ENCODE data around the gene AKR1E2. TPM values are rescaled to one million over a fixed set of nuclear protein-coding genes. Genes with fewer than 3 reads are reported as not detected.

The AKR1E2 gene
- total and polyA plus RNA-seq, 2 donors (not counting 3 experiments of a cell fraction or from before 2014, with no cell fraction given): 4.0 to 8.2 TPM

DNA sequence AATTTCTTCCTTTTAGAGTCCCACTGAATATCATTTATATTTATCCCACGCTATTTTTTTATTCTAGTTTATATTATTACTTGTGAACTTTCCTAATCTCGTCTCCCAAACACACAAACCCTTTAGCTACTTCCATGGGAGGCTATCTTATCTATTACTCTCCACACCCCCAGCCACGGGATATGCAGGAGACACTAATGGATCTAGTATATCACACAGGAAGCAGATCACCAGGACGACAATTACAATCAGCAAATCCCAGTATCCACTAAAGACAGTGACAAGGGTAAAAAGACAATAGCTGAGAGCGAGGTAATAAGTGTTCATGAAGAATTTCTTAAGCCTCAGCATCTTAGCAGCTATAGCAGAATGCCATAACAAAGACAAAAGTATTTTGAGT lies 3.8 kb upstream of the AKR1E2 start:
- H3K9ac ChIP-seq (replicated peaks; ENCODE audit: extremely low read depth, insufficient read depth, low read length): no peak overlapping the region
- H3K9me1 ChIP-seq (replicated peaks; ENCODE audit: control insufficient read depth, extremely low read depth, insufficient read depth, low read length): no peaks in the 10 kb centered on the region
- dilution Hi-C loops (cut with MboI; ENCODE audit: extremely low pct_ligation_motif_present, low sequenced_read_pairs) (no loop called here), intact Hi-C loops (cut with micrococcal nuclease) (no loop called here)
- peaks cover 5% of the 10 kb centered on the region for H3K4me1 ChIP-seq (ENCODE audit: control insufficient read depth, extremely low read depth, insufficient read depth, low read length)
- FAIRE-seq: no peak
- no peak for TF ChIP-seq FOS (IDR thresholded peaks at IDR 0.05; ENCODE audit: borderline replicate concordance, insufficient read depth, low read length)
- H3K27ac ChIP-seq (ENCODE audit: insufficient read depth, low read depth, low read length): no peak overlapping the region
- H3K9me3 ChIP-seq (replicated peaks; ENCODE audit: control insufficient read depth, insufficient read depth, low read length): no peaks in the 10 kb centered on the region
- H3K4me2 ChIP-seq (ENCODE audit: insufficient read depth, low read length): no peak overlapping the region
- H4K20me1 ChIP-seq (replicated peaks; ENCODE audit: control insufficient read depth, extremely low read depth, insufficient read depth, low read length): no peaks in the 10 kb centered on the region
- H3K27me3 ChIP-seq (ENCODE audit: control insufficient read depth in 2 of 2, insufficient read depth in 2 of 2, low read length in 2 of 2): peaks cover 0 to 4% of the 10 kb centered on the region in 2 experiments
- POLR2A ChIA-PET: no interaction called here
- H3K4me3 ChIP-seq (replicated peaks in 1 of 3; ENCODE audit: insufficient read depth in 1 of 3, low read depth in 1 of 3, low read length in 3 of 3): no peak overlapping the region
- H3K36me3 ChIP-seq (ENCODE audit: control insufficient read depth in 2 of 2, extremely low read depth in 1 of 2, insufficient read depth in 2 of 2, low read length in 2 of 2): no peaks in the 10 kb centered on the region
- DNase-seq (ENCODE audit: low read depth, low spot score): no peak
- CTCF ChIA-PET: interaction anchor here (0.7 to 1.1 kb wide), 2 partner anchors 27 to 1380 kb away, joined by 4 to 7 read pairs; no protein-coding TSS in a partner anchor
- no peaks in the 10 kb centered on the region for H3K79me2 ChIP-seq (ENCODE audit: control insufficient read depth, insufficient read depth, low read length)
- BruUV-seq (replicated peaks): no TSS peak
- no peak overlapping the region for H2AFZ ChIP-seq (ENCODE audit: low read depth, low read length)

DNA sequence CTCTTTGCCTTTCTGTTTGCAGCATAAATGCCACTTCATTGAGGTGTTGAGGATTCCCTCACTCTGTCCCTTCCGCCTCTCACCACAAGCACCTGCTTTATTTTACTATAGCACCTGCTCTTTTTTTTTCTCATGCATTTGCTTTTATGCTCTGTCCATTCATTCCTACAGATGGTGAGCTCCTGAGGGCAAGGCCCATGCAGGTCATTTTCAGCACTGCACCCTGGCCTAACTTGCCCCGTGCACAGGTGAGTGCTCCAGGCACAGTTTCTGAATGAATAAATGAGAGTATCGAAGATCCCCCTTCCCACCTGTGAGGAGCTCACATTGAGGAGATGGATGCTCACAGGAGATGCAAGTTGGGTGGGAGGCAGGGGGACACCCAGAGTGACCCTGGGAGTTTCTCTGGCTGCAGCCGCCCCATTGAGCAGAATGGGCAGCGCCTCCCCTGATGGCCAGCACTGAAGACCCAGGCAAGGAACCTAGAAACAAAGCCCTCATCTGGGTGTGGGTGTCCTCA lies 1.2 kb upstream of the AKR1E2 start:
- POLR2A ChIA-PET: no interaction called here
- no peaks in the 10 kb centered on the region for H3K9me1 ChIP-seq (replicated peaks; ENCODE audit: control insufficient read depth, extremely low read depth, insufficient read depth, low read length)
- DNase-seq (ENCODE audit: low read depth, low spot score) (no peak), FAIRE-seq (no peak)
- H2AFZ ChIP-seq (ENCODE audit: low read depth, low read length): no peak overlapping the region
- H4K20me1 ChIP-seq (replicated peaks; ENCODE audit: control insufficient read depth, extremely low read depth, insufficient read depth, low read length): no peaks in the 10 kb centered on the region
- BruUV-seq (replicated peaks): no TSS peak
- TF ChIP-seq POLR2A (IDR thresholded peaks at IDR 0.05; ENCODE audit: low read depth, low read length): no peak
- TF ChIP-seq JUN (IDR thresholded peaks at IDR 0.05; ENCODE audit: borderline replicate concordance, insufficient read depth, insufficient read length, low read depth): no peak
- TF ChIP-seq MYC (IDR thresholded peaks at IDR 0.05; ENCODE audit: low read depth, low read length): no peak
- TF ChIP-seq, protein P1, sequence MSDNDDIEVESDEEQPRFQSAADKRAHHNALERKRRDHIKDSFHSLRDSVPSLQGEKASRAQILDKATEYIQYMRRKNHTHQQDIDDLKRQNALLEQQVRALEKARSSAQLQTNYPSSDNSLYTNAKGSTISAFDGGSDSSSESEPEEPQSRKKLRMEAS (IDR thresholded peaks at IDR 0.05; ENCODE audit: insufficient read depth, insufficient read length): no peak
- TF ChIP-seq EZH2 (IDR thresholded peaks at IDR 0.05; ENCODE audit: borderline replicate concordance, low read depth, low read length, severe bottlenecking): no peak
- TF ChIP-seq GATA2 (IDR thresholded peaks at IDR 0.05; ENCODE audit: insufficient read depth, insufficient read length, low read depth, low read length): no peak
- TF ChIP-seq POLR2AphosphoS5 (IDR thresholded peaks at IDR 0.05; ENCODE audit: insufficient read depth, low read depth, low read length): no peak
- no peak for TF ChIP-seq FOS (IDR thresholded peaks at IDR 0.05; ENCODE audit: borderline replicate concordance, insufficient read depth, low read length)
- TF ChIP-seq, protein P2, sequence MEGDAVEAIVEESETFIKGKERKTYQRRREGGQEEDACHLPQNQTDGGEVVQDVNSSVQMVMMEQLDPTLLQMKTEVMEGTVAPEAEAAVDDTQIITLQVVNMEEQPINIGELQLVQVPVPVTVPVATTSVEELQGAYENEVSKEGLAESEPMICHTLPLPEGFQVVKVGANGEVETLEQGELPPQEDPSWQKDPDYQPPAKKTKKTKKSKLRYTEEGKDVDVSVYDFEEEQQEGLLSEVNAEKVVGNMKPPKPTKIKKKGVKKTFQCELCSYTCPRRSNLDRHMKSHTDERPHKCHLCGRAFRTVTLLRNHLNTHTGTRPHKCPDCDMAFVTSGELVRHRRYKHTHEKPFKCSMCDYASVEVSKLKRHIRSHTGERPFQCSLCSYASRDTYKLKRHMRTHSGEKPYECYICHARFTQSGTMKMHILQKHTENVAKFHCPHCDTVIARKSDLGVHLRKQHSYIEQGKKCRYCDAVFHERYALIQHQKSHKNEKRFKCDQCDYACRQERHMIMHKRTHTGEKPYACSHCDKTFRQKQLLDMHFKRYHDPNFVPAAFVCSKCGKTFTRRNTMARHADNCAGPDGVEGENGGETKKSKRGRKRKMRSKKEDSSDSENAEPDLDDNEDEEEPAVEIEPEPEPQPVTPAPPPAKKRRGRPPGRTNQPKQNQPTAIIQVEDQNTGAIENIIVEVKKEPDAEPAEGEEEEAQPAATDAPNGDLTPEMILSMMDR (IDR thresholded peaks at IDR 0.05; ENCODE audit: extremely low read depth in 1 of 2, insufficient read depth in 1 of 2, low read depth in 1 of 2, low read length in 2 of 2): no peak
- no peaks in the 10 kb centered on the region for H3K79me2 ChIP-seq (ENCODE audit: control insufficient read depth, insufficient read depth, low read length)
- H3K27me3 ChIP-seq (ENCODE audit: control insufficient read depth in 2 of 2, insufficient read depth in 2 of 2, low read length in 2 of 2): peaks cover 0 to 1% of the 10 kb centered on the region in 2 experiments
- H3K9me3 ChIP-seq (replicated peaks; ENCODE audit: control insufficient read depth, insufficient read depth, low read length): no peaks in the 10 kb centered on the region
- H3K4me1 ChIP-seq (ENCODE audit: control insufficient read depth, extremely low read depth, insufficient read depth, low read length): peaks cover 5% of the 10 kb centered on the region
- no peaks in the 10 kb centered on the region for H3K36me3 ChIP-seq (ENCODE audit: control insufficient read depth in 2 of 2, extremely low read depth in 1 of 2, insufficient read depth in 2 of 2, low read length in 2 of 2)
- H3K4me3 ChIP-seq (replicated peaks in 1 of 3; ENCODE audit: insufficient read depth in 1 of 3, low read depth in 1 of 3, low read length in 3 of 3): no peak overlapping the region
- no peak overlapping the region for H3K9ac ChIP-seq (replicated peaks; ENCODE audit: extremely low read depth, insufficient read depth, low read length)
- no peak overlapping the region for H3K4me2 ChIP-seq (ENCODE audit: insufficient read depth, low read length)
- intact Hi-C loops (cut with micrococcal nuclease): no loop called here
- CTCF ChIA-PET: interaction anchor here (1.1 kb wide), 1 partner anchor 10 kb away, joined by 4 read pairs; no protein-coding TSS in a partner anchor
- no peak overlapping the region for H3K27ac ChIP-seq (ENCODE audit: insufficient read depth, low read depth, low read length)
- dilution Hi-C loops (cut with MboI; ENCODE audit: extremely low pct_ligation_motif_present, low sequenced_read_pairs): no loop called here
